NCI-H2196 (cell line): ENCODE measurements around the gene DUSP28.

Source experiments
- DNase-seq: peaks from one replicate; lab custom pipeline; 2025; ENCODE audit not compliant: unreplicated experiment; lab: John Stamatoyannopoulos, UW

Gene DUSP28

DNA sequence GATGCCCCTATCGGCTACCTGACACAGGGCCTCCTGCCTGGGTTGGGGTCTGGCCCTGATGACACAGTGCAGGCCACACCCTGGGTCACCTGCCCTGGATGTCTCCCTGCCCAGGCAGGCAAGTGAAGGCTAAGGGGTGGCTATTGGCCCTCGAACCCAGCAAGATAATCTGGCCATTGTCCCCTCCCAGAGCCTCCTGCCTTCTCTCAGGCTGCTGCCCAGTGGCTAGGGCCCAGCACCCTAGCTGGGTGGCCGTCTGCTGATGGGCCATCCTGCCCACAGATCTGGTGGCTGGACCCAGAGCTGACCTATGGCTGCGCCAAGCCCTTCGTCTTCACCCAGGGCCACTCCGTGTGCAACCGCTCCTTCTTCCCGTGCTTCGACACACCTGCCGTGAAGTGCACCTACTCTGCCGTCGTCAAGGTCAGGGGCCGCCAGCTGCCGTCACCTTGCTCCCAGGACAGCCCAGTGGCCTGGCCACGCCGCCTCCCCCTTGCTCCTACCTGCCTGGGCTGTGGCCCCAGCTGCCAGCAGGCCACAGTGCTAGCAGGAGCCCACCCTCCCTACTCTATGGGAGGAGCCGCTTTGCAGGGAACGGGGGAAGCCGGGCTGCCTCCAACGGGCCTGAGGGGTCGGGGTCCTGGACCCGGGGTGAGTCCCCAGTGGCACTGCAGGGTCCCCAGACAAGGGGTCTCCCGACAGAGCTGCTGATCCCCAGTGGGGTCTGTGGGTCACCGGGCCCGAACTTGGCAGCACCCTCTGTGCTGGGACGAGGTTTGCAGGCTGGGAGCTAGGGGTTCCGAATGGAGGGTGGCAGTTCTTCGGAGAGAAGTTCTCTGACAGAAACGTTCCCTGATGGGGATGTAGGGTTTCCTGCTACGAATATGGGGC, 12.2 kb downstream of the DUSP28 start:
- DNase-seq, result no peak

DNA sequence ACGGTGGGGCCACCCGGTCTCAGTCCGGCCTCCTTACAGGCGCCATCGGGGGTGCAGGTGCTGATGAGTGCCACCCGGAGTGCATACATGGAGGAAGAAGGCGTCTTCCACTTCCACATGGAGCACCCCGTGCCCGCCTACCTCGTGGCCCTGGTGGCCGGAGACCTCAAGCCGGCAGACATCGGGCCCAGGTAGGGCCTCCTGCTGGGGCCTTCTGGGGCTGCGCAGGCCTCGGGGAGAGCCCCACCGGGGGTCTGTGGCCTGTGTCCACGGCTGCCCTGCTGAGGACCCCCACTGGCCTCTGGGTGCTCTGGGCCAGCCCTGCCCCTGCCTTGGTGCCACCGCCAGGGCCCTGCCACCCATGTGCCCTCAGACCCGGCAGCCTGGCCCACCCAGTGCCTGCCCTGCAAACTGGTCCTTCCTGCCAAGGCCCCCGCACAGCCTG, 12.9 kb downstream of the DUSP28 start:
- no peak for DNase-seq

DNA sequence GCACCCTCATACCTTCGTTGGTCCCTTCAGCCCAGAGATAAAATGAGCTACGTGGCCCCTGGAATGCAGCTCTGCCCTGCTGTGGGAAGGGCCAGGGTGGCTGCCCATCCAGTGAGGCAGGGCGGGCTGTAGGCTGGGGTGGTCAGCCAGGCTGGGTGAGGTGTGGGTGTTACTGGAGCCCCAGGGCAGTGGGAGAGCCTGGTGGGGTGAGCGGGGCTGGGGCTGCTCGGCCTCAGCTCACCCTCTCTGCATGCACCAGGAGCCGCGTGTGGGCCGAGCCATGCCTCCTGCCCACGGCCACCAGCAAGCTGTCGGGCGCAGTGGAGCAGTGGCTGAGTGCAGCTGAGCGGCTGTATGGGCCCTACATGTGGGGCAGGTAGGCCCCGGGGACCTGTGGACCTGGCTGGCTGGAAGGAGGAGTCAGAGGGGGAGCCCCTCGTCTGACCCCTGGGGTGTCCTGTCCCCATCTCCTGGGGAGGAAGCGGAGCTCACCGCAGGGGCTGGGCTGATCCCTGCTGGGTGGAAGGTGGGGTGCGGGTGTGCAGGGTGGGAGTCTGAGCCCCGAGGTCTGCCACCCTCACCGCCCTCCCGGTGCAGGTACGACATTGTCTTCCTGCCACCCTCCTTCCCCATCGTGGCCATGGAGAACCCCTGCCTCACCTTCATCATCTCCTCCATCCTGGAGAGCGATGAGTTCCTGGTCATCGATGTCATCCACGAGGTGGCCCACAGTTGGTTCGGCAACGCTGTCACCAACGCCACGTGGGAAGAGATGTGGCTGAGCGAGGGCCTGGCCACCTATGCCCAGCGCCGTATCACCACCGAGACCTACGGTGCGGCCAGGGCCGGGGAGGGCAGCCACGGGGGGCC, 13.6 kb downstream of the DUSP28 start:
- DNase-seq, result no peak

DNA sequence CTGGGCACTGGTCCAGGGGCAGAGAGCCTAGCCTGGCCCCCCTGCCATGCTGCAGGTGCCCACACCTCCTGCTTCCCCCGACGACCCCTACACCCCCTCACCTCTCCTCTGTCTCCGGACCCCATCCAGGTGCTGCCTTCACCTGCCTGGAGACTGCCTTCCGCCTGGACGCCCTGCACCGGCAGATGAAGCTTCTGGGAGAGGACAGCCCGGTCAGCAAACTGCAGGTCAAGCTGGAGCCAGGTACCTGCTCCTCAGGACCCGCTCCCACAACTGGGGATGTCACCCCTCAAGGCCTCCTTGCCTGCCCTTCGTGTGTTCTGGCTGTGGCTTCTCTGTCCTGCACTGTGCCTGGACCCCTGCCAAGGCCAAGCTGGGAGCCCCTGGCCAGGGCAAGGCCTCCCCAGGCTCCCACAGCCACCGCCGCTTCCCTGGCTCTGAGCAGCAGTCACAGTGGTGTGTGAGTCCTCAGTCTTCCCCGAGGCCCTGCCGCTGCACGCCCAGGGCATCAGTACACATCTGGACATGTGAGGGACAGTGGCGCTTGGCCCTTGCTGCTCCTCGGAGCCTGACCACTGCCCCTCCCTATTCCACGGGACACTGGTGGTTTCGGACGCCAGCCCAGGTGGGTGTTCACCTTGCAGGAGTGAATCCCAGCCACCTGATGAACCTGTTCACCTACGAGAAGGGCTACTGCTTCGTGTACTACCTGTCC, 14.4 kb downstream of the DUSP28 start:
- DNase-seq, result no peak

DNA sequence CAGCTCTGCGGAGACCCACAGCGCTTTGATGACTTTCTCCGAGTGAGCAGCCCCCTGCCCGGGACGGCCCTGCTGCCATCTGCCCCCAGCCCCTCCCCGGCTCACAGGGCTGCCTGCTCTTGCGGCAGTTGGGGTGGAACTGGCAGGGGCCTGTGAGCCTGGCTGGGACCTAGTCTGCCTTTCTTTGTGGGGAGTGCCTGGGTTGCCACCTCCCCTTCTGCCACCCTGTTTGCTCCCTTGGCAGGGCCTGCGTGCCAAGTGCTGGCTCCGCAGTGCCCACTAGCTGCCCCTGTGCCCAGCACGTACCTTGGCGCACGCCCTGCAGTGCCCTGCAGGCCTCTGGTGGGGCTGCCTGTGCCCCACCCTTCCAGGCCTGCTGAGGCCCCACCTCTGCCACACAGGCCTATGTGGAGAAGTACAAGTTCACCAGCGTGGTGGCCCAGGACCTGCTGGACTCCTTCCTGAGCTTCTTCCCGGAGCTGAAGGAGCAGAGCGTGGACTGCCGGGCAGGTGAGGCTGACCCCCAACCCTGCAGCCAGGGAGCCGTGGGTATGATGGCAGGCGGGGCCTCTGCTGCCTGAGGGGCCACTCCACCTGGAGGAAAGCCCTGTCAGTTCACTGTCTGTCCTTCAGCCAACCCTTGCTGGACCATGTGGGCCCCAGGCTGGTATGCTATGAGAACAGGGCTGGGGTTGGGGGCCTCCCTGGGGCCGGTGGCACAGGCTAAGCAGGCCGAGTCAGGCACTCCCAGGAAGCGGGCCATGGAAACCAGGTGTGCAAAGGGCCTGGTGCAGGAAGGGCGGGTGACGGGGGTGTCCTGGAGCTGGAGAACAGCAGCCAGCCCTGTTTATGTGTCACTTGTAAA, 15.2 kb downstream of the DUSP28 start:
- DNase-seq, result no peak

DNA sequence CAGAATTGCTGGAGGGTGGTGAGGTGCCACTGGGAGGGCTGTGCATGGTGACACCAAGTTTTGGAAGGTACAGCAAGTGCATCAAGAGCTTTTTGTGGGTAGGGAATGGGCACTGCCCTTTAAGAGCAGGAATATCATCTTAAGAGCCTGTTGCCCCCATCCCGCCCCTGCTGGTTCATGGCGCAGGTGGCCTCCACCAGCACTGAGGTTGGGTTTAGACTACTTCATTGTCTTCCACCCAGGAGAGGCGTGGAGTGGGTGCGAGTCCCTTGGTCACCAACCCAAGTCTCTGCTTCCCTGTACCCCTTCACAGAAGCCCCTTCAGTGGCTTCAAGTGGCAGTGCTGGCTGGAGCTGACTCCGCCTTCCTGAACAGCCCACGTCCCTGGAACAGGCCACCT, 15.9 kb downstream of the DUSP28 start:
- DNase-seq, result no peak

DNA sequence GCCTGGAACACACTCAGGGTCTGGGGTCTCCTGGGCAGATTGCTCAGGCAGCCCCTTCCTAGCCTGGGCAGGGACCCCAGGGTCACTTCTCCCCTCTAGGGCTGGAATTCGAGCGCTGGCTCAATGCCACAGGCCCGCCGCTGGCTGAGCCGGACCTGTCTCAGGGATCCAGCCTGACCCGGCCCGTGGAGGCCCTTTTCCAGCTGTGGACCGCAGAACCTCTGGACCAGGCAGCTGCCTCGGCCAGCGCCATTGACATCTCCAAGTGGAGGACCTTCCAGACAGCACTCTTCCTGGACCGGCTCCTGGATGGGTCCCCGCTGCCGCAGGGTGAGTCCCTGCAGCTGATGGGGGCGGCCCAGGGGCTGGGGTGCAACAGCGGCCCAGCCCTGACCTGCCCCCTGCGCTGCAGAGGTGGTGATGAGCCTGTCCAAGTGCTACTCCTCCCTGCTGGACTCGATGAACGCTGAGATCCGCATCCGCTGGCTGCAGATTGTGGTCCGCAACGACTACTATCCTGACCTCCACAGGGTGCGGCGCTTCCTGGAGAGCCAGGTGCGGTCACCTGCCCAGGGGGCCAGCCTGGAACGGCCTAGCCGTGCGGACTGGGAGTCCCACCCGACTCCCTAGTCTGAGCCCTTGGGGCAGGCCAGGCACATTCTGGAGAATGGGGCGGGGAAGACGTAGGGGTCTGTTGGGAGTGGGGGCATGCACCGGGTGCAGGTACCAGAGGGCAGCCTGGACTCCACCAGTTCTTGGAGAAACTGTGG, 16.5 kb downstream of the DUSP28 start:
- DNase-seq, result no peak

DNA sequence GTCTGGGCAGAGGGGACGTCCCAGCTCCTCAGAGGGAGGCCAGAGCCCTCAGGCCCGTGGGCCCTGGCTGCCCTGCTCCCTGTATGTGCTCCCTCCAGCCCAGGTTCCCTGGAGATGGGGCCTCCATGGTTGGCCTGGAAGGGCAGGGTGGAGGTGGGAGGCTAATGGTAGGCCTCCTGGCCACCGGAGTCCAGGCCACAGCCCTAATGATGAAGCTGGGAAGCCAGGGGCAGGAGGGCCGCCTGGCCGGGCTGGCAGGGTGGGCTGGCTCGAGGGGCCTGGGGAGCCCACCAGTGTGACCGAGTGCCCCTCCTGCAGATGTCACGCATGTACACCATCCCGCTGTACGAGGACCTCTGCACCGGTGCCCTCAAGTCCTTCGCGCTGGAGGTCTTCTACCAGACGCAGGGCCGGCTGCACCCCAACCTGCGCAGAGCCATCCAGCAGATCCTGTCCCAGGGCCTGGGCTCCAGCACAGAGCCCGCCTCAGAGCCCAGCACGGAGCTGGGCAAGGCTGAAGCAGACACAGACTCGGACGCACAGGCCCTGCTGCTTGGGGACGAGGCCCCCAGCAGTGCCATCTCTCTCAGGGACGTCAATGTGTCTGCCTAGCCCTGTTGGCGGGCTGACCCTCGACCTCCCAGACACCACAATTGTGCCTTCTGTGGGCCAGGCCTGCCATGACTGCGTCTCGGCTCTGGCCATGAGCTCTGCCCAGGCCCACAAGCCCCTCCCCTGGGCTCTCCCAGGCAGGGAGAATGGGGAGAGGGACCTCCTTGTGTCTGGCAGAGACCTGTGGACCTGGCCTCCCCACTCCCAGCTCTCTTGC, 17.3 kb downstream of the DUSP28 start:
- no peak for DNase-seq

DNA sequence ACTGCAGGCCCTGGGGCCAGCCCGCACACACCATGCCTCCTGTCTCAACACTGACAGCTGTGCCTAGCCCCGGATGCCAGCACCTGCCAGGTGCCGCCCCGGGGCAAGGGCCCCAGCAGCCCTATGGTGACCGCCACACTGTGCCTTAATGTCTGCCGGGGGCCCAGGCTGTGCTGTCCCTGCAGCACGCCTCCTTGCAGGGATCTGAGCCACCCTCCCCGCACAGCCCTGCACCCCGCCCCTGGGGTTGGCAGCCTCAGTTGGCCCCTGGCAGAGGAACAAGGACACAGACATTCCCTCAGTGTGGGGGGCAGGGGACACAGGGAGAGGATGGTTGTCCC, 17.9 kb downstream of the DUSP28 start:
- DNase-seq, result no peak

DNA sequence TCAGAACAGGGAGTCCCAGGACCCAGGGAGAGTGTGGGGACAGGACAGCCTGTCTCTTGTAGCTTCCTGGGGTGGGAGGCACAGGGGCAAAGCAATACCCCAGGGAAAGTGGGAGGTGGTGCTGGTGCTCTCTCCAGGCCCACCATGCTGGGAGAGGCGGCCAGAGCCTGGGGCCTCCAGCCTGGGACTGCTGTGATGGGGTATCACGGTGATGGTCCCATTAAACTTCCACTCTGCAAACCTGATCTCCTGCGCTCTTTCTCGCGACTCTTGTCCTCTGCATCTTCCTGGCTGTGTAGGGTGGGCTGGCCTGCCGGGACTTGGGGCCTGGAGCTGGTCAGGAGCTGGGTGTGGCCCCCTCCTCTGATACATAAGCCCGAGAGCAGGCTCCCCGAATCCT, 18.3 kb downstream of the DUSP28 start:
- DNase-seq, result no peak

DNA sequence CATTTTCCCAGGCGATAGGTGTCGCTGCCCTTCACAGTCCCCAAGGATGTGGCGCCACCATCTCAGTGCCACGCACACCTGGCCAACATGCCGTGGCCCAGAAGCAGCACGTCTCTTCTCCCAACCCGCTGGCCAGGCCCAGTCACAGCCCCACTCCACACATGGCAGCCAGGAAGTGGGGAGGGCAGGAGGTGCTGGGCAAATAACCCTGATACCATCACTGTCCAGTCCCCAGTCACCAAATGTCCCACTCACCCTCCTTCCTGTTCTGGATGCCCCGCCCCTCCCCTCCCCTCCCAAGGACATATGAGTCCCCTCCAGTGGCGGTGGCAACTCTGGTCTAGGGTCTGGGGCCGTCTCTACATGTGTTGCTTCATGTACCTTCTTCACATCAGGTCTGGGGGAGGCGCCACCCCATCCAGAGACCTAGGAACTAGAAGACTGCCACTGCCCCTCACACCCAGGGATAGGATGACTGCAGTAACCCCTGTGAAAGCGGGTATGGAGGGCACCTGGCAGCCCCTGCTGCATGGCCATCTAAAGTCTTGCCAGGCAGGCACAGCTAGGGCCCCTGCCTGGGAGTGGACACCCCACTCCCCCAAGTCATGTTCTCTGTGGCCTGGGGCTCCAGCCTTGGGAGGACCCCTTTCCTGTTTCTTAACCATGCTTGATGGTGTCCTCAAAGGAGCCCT, 19.1 kb downstream of the DUSP28 start:
- no peak for DNase-seq

DNA sequence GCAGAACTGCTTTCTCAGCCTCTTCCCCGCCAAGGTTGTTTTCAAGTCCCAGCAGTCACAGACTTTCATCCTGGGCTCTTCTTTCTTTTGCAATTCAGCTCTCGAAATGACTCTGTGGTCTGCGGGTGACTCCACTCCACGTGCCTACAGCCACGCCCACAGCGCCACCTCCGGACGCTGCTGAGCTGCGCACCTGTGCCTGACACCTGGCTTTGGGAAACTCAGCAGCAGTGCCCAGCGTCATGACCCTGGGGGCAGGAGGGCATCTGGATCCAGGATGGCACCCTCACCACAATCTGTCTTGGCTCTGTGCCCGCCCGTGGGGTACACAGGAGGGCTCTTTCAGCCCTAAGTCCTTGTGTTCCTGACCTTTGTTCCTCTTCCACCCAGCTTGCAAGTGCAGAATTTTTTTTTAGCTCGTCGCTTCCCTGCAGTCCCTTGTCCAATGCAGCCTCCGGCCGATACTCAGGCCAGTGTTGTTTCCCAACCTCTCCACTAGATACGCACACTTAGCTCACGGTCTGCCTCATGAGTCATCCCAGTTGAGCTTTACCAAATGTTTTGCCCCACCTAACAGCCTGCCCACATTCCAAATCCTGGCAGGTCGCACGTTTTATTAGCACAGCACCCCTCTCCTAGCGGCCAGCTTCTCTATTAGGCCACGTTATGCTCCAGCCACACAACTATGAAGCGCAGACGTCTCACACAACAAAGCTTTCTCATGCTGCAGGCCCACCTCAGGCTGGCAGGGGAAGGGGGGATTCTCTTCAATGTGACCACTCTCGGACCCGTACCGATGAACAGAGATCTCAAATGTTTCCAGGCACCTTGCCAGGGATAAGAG, 19.8 kb downstream of the DUSP28 start:
- DNase-seq, result peak; percentile 85

DNA sequence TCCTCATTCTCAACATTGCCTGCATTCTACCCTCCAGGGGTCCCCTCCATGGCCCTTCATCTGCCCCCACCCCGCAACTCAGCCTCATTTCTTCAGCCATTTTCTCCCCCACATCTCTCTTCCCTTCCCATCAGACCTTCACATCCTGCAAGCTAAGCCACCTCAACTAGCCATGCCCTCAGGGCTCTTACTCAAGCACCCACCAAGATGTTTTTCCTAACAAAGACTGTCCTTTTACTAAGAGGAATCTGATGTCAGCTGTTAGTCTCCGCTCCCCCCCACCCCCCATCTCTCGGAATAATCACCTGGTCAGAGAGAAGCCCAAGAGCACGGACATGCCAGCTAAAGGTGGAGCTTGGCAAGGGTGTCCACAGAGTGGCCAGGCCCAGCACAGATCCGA, 21.7 kb downstream of the DUSP28 start:
- DNase-seq, result no peak

DNA sequence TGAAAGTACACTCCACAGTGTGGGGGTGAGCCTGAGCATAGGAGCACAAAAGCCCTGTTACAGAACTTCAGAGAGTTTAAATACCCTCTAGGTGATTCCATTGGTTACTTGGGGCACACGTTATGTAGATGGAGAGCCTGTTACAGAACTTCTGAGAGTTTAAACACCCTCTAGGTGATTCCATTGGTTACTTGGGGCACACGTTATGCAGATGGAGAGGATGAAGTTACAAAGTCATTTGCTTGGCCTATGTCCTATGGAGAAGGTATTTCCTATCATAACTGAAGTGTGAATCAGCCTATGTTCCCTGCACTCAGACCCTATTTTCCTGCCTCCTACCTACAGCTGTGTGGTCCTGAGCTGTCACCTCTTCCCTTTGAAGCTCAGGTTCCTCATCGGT, 22.6 kb downstream of the DUSP28 start:
- no peak for DNase-seq

DNA sequence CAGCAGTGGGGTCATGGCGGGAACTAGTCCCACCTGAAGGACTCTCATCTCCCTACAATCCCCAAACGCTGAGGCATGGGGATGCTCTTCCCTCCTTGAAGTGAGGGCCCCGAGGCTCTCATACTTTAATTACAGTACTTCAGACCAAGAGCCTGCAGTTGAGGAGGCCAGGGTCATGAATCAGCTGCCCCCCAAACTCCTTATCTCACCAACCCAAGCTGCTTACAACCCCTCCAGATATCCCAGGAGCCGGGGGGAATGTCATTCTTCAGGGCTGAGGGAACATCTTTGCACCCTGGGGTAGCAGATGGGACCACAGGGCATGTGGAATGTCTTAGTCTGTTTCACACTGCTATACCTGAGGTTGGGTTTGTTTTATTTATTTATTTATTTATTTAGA, 23.6 kb downstream of the DUSP28 start:
- DNase-seq, result no peak

DNA sequence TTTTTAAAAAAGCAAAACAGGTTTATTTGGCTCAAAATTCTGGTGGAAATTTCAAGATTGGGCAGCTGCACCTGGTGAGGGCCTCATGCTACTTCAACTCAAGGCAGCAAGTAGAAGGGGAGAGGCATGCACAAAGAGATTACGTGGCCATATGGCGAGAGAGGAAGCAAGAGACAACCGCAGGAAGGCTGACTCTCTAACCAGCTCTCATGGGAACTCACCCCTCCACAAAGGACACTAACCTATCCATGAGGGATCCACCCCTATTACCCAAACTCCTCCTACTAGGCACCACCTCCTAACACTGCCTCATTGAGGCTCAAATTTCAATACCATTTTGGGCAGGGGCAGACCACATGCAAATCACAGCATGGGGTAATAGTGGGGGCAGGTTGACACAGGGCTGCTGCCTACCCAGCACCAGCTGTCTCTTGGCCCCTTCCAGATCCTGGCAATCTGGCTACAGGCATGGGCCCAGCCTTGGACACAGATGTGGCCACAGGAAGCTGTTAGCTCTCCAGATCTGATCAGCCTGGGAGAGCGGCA, 24.4 kb downstream of the DUSP28 start:
- DNase-seq, result peak; percentile 46

DNA sequence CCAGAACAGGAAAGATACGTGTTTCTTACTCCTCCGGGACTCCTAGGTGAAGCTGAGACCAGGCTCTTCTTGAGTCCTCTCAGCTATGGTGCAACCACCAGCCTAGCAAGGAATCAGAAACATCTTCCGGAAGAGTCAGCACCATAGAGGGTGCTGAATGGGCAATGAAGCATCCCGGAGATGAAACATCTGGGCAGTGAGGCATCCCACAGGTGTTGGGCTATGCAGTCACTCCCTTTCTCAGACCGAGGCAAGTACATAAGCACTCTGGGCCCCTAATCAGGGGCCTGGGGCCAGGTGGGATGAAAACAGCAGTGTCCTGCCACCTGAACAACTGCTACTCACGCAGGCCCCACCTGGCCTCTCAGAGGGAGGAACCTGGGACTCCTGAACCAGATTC, 24.9 kb downstream of the DUSP28 start:
- DNase-seq, result no peak
